Measurements from ENCODE around the gene SHB. TPM values are rescaled to one million over a fixed set of nuclear protein-coding genes. Genes with fewer than 3 reads are reported as not detected.

The SHB gene
- total and polyA plus RNA-seq, 2 of the 8 experiments (the other 6 are each of a cell fraction or from before 2014, with no cell fraction given), result 4.1 to 12.6 TPM

- Histone ChIP-seq H2BK120ac (replicated peaks; ENCODE audit: low read depth, low read length) (no peak overlapping the region), H2BK15ac (ENCODE audit: low read length) (no peak overlapping the region), H4K5ac (ENCODE audit: insufficient read length, low read depth, low read length) (no peak overlapping the region), H3K4ac (replicated peaks; ENCODE audit: insufficient read length, low read depth, low read length) (no peak overlapping the region), H3K36me3 (ENCODE audit: control insufficient read depth in 2 of 4, insufficient read depth in 4 of 4, low read length in 3 of 4) (no peaks in the 10 kb centered on the region), H3K56ac (replicated peaks; ENCODE audit: insufficient read length, low read depth, low read length) (no peak overlapping the region), H3K23ac (ENCODE audit: insufficient read length) (no peak overlapping the region), H3K79me1 (ENCODE audit: low read depth, low read length) (peaks cover 2% of the 10 kb centered on the region; the same call in 1 of the 2 replicates), H4K8ac (ENCODE audit: extremely low read depth, insufficient read depth, low read length) (no peak overlapping the region), H3K9ac (replicated peaks in 1 of 4; ENCODE audit: extremely low read depth in 1 of 4, low read depth in 3 of 4, low read length in 3 of 4) (no peak overlapping the region), H3K14ac (ENCODE audit: insufficient read length) (no peak overlapping the region), H3K4me2 (ENCODE audit: insufficient read depth in 1 of 2, low read depth in 2 of 2, low read length in 2 of 2) (no peak overlapping the region), H3K27ac (ENCODE audit: low read depth, low read length) (no peak overlapping the region), H3K23me2 (ENCODE audit: low read depth, low read length) (no peaks in the 10 kb centered on the region), H4K91ac (replicated peaks; ENCODE audit: insufficient read length, low read length) (no peak overlapping the region), H3K4me3 (ENCODE audit: extremely low read depth in 1 of 4, insufficient read depth in 2 of 4, low read depth in 3 of 4, low read length in 4 of 4) (no peak overlapping the region), H2BK12ac (ENCODE audit: low read depth, low read length) (no peak overlapping the region), H2BK5ac (ENCODE audit: low read depth, low read length) (no peak overlapping the region), H3K9me3 (ENCODE audit: insufficient read depth in 2 of 2, low read depth in 1 of 2, low read length in 1 of 2) (no peaks in the 10 kb centered on the region), H4K20me1 (replicated peaks in 1 of 2; ENCODE audit: control insufficient read depth in 1 of 2, insufficient read depth in 2 of 2, low read length in 2 of 2) (peaks cover 0 to 3% of the 10 kb centered on the region in 2 experiments), H3K79me2 (ENCODE audit: control insufficient read depth in 1 of 2, insufficient read depth in 2 of 2, low read length in 2 of 2) (no peaks in the 10 kb centered on the region), H2BK20ac (ENCODE audit: low read length) (no peak overlapping the region), H2AK5ac (ENCODE audit: low read depth, low read length) (no peak overlapping the region), H3K4me1 (replicated peaks in 1 of 4; ENCODE audit: control insufficient read depth in 3 of 4, insufficient read depth in 4 of 4, low read length in 3 of 4) (peaks cover 0 to 25% (median 13%) of the 10 kb centered on the region in 4 experiments; a peak in 5 of 7 replicates), H2AFZ (ENCODE audit: low read length) (no peak overlapping the region), H3K27me3 (replicated peaks in 1 of 4; ENCODE audit: control insufficient read depth in 3 of 4, extremely low read depth in 1 of 4, insufficient read depth in 3 of 4, low read length in 3 of 4) (no peaks in the 10 kb centered on the region), H3K18ac (ENCODE audit: extremely low read depth, low read length) (no peak overlapping the region)
- DNase-seq (ENCODE audit: low read depth in 1 of 2, low spot score in 2 of 2) (no peak), FAIRE-seq (no peak)
- WGBS, 2 experiments (ENCODE audit: extremely low coverage in 1 of 2, insufficient coverage in 1 of 2, insufficient read length in 1 of 2, insufficient replicate concordance in 2 of 2, low coverage in 1 of 2, low lambda C conversion rate in 2 of 2, missing lambda C conversion rate in 1 of 2), result 93% methylated on average over 15 of the region's 15 CpGs; no CpG with 5 or more reads in 1 of the 2 experiments
- POLR2A ChIA-PET (ENCODE audit: partially characterized antibody), result no interaction called here
- CTCF ChIA-PET (ENCODE audit: partially characterized antibody), result interaction anchor here (0.5 to 3.1 kb wide), 6 partner anchors 8 to 223 kb away, joined by 3 to 29 read pairs (median 4); no protein-coding TSS in a partner anchor
- TF ChIP-seq TCF12 (IDR thresholded peaks at IDR 0.05; ENCODE audit: low read depth, low read length) (no peak), POLR2A (IDR thresholded peaks at IDR 0.05; ENCODE audit: control extremely low read depth in 1 of 2, low read depth in 2 of 2, low read length in 2 of 2) (no peak), HDAC2 (IDR thresholded peaks at IDR 0.05; ENCODE audit: borderline replicate concordance in 1 of 2, low read depth in 2 of 2, low read length in 2 of 2) (no peak)
Measured at GRCh38 chr9:37925786-37926736, 143.0 kb downstream of the SHB start.
